Trophoblast cell (in vitro differentiated cells and primary cell): ENCODE measurements around the gene NRXN3.

Experiments
- DNase-seq, 2 donors: peaks; one replicate each; pipeline ENCODE4 v3.0.0-alpha.2; 2016
- H2AFZ ChIP-seq: 2 replicates; pipeline ENCODE4 v1.6.1; 2013; ENCODE audit warnings: low read length, moderate library complexity, mild to moderate bottlenecking; ENCODE audit not compliant: insufficient read depth, poor library complexity
- H2AK5ac ChIP-seq: 2 replicates; pipeline ENCODE4 v1.6.1; 2013; ENCODE audit warnings: mild to moderate bottlenecking, low read length
- H2BK120ac ChIP-seq: 2 replicates; pipeline ENCODE4 v1.6.1; 2013; ENCODE audit warnings: low read length, mild to moderate bottlenecking, moderate library complexity; ENCODE audit not compliant: insufficient read depth, poor library complexity
- H2BK12ac ChIP-seq: 2 replicates; pipeline ENCODE4 v1.6.1; 2013; ENCODE audit warnings: mild to moderate bottlenecking, low read length, moderate library complexity
- H2BK5ac ChIP-seq: 2 replicates; pipeline ENCODE4 v1.6.1; 2013; ENCODE audit warnings: low read length, low read depth, moderate library complexity, mild to moderate bottlenecking; ENCODE audit not compliant: poor library complexity
- H3K14ac ChIP-seq: 2 replicates; pipeline ENCODE4 v1.6.1; 2013; ENCODE audit warnings: mild to moderate bottlenecking, low read length
- H3K18ac ChIP-seq: 2 replicates; pipeline ENCODE4 v1.6.1; 2013; ENCODE audit warnings: mild to moderate bottlenecking, low read length
- H3K23ac ChIP-seq: 2 replicates; pipeline ENCODE4 v1.6.1; 2013; ENCODE audit warnings: low read length
- H3K27ac ChIP-seq: 2 replicates; pipeline ENCODE4 v1.5.1; 2013; ENCODE audit warnings: low read depth, mild to moderate bottlenecking, inconsistent platforms, low read length, moderate library complexity
- H3K27me3 ChIP-seq: 2 replicates; pipeline ENCODE4 v1.6.1; 2013; ENCODE audit warnings: inconsistent platforms, mild to moderate bottlenecking, low read length, moderate library complexity; ENCODE audit not compliant: insufficient read depth
- H3K36me3 ChIP-seq, 2 experiments: 1 replicate in 1 of 2; 2 replicates in 1 of 2; pipeline ENCODE4 v1.6.1; 2013; ENCODE audit warnings: low read length in 2 of 2, mild to moderate bottlenecking in 2 of 2, moderate library complexity in 1 of 2; ENCODE audit not compliant: insufficient read depth in 2 of 2, control insufficient read depth in 1 of 2
- H3K4ac ChIP-seq: 2 replicates; pipeline ENCODE4 v1.6.1; 2013; ENCODE audit warnings: low read depth, mild to moderate bottlenecking, low read length, moderate library complexity
- H3K4me1 ChIP-seq, 2 experiments: 1 replicate in 1 of 2; 2 replicates in 1 of 2; pipeline ENCODE4 v1.6.1; 2013; ENCODE audit warnings: low read length in 2 of 2, mild to moderate bottlenecking in 2 of 2, moderate library complexity in 1 of 2; ENCODE audit not compliant: insufficient read depth in 2 of 2, control insufficient read depth in 1 of 2
- H3K4me2 ChIP-seq: 2 replicates; pipeline ENCODE4 v1.6.1; 2013; ENCODE audit warnings: inconsistent platforms, mild to moderate bottlenecking, low read length, moderate library complexity
- H3K4me3 ChIP-seq: 2 replicates; pipeline ENCODE4 v1.5.1; 2013; ENCODE audit warnings: mild to moderate bottlenecking, low read depth, low read length, inconsistent platforms
- H3K79me1 ChIP-seq: one replicate; pipeline ENCODE4 v1.6.1; 2013; ENCODE audit warnings: low read length
- H3K79me2 ChIP-seq: 2 replicates; pipeline ENCODE4 v1.6.1; 2013; ENCODE audit warnings: low read length, mild to moderate bottlenecking; ENCODE audit not compliant: control insufficient read depth, insufficient read depth, poor library complexity
- H3K9ac ChIP-seq: 2 replicates; pipeline ENCODE4 v1.6.1; 2013; ENCODE audit warnings: mild to moderate bottlenecking, low read length
- H3K9me3 ChIP-seq: 2 replicates; pipeline ENCODE4 v1.6.1; 2013; ENCODE audit warnings: low read depth, mild to moderate bottlenecking, control low read depth, inconsistent platforms, low read length; ENCODE audit not compliant: insufficient read depth
- H4K12ac ChIP-seq: 2 replicates; pipeline ENCODE4 v1.6.1; 2013; ENCODE audit warnings: low read depth, mild to moderate bottlenecking, low read length, moderate library complexity
- H4K8ac ChIP-seq: 2 replicates; pipeline ENCODE4 v1.6.1; 2013; ENCODE audit warnings: low read depth, mild to moderate bottlenecking, low read length, moderate library complexity
- H4K91ac ChIP-seq: one replicate; pipeline ENCODE4 v1.6.1; 2013; ENCODE audit warnings: low read depth, mild to moderate bottlenecking, low read length, moderate library complexity
- WGBS: extraction: QIAGEN DNeasy Blood & Tissue Kit; methylation state at CpG from one replicate; pipeline ENCODE4 v1.1.7; 2013; ENCODE audit warnings: missing lambda C conversion rate; ENCODE audit not compliant: insufficient read length, insufficient coverage; ENCODE audit errors: extremely low coverage; 5-methylcytosine and 5-hydroxymethylcytosine counted together

Gene NRXN3

DNA sequence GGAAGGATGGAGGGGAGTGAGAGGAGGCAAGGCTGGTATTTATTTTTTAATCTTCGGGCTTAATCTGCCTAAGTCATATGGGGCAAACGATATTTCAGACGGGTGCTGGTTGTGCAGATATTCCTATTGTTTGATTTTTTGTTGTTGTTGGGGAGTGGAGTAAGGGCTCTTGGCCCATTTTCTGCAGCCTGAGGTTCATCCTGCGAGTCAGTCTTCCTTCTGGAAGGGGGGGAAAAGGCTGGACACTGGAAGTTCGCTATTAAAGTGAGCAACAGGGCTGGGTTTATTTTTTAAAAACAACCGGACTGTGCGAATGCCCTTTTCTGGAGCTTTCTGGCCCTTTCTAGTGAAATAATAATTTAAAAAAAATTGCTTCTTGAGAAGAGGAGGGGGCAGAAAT is 2.3 kb downstream of the NRXN3 start:
- no peak overlapping the region for H3K14ac ChIP-seq
- H2AFZ ChIP-seq, result no peak overlapping the region
- no peak overlapping the region for H3K27ac ChIP-seq
- WGBS, result no CpG with 5 or more reads among the region's 7 CpGs
- no peak for DNase-seq
- H3K9me3 ChIP-seq, result no peaks in the 10 kb centered on the region
- no peak overlapping the region for H4K91ac ChIP-seq
- no peak overlapping the region for H2BK5ac ChIP-seq
- H3K4me2 ChIP-seq, result no peak overlapping the region
- H3K4ac ChIP-seq, result no peak overlapping the region
- no peak overlapping the region for H2BK120ac ChIP-seq
- H3K79me1 ChIP-seq, result no peaks in the 10 kb centered on the region
- H3K79me2 ChIP-seq, result no peaks in the 10 kb centered on the region
- no peak overlapping the region for H3K4me3 ChIP-seq
- H3K18ac ChIP-seq, result no peak overlapping the region
- no peak overlapping the region for H3K23ac ChIP-seq
- no peaks in the 10 kb centered on the region for H3K4me1 ChIP-seq
- H2AK5ac ChIP-seq, result no peak overlapping the region
- H2BK12ac ChIP-seq, result no peak overlapping the region
- H4K12ac ChIP-seq, result no peak overlapping the region
- no peak overlapping the region for H4K8ac ChIP-seq
- H3K9ac ChIP-seq, result no peak overlapping the region
- H3K27me3 ChIP-seq, result no peaks in the 10 kb centered on the region
- no peaks in the 10 kb centered on the region for H3K36me3 ChIP-seq

DNA sequence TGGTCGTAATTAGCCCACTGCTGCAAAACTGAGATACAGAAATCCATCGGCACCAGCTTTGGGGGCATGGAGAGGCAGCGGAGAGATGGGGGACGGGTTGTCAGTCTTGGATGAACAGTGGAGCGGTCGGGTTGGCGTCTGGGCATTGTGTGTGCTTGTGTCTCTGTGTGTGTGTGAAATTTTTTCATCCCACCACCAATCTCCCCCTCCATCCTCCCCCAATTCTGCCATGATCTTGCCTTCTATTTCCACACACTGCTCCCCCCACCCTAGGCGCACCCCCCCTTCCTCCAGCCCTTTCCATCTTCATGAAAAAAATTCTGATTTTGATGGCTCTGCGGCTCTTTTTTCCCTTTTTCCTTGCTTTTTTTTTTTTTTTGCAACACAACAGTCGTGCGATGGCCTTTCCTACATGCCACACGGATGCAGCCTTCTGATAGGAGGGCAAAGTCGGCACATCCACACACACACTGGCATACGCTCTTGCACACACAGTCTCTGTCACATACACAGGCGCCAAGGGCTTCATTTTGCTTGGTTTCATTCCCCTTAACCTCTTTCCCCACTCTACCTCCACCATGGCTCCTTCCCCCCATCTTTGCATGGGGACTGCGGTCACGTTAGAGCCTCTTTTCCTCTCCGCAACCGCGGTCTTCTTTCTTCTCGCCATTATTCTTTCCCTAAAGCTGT is 3.3 kb downstream of the NRXN3 start:
- Histone ChIP-seq H3K4me2 (no peak overlapping the region), H2BK12ac (no peak overlapping the region), H3K4me1 (peaks cover 0 to 3% of the 10 kb centered on the region in 2 experiments), H2AFZ (no peak overlapping the region), H3K27me3 (no peaks in the 10 kb centered on the region), H2BK5ac (no peak overlapping the region), H3K9me3 (no peaks in the 10 kb centered on the region), H3K79me1 (no peaks in the 10 kb centered on the region), H3K36me3 (no peaks in the 10 kb centered on the region), H2BK120ac (no peak overlapping the region), H3K4me3 (no peak overlapping the region), H2AK5ac (no peak overlapping the region), H3K23ac (no peak overlapping the region), H4K8ac (no peak overlapping the region), H3K79me2 (no peaks in the 10 kb centered on the region), H4K91ac (no peak overlapping the region), H3K27ac (no peak overlapping the region), H3K14ac (no peak overlapping the region), H3K4ac (no peak overlapping the region), H3K18ac (no peak overlapping the region), H3K9ac (no peak overlapping the region), H4K12ac (no peak overlapping the region)
- no CpG with 5 or more reads among the region's 21 CpGs for WGBS
- DNase-seq, result no peak

DNA sequence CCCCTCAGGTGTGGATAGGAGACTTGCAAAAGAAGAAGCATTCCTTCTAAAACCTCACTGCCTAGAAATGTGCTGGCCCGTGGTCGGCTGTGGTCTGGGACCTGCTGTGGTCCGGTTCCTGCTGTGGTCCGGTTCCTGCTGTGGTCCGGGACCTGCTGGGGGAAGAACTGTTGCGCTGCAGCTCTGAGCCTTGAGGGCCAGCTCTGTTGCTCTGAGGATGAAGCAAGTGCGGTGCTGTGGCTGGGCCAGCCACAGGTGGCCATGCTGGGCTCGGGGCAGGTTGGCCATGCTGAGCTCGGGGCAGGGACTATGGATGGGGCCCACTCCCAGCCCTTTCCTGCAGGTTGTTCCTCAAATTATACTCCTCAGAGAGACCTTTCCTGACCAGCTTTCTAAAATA is 5.2 kb downstream of the NRXN3 start:
- Histone ChIP-seq H3K23ac (no peak overlapping the region), H3K27me3 (no peaks in the 10 kb centered on the region), H3K4ac (no peak overlapping the region), H3K36me3 (no peaks in the 10 kb centered on the region), H3K27ac (no peak overlapping the region), H3K4me2 (no peak overlapping the region), H2BK12ac (no peak overlapping the region), H3K79me2 (no peaks in the 10 kb centered on the region), H4K12ac (no peak overlapping the region), H4K91ac (no peak overlapping the region), H2BK120ac (no peak overlapping the region), H3K4me3 (no peak overlapping the region), H2AFZ (no peak overlapping the region), H2AK5ac (no peak overlapping the region), H3K18ac (no peak overlapping the region), H2BK5ac (no peak overlapping the region), H3K9ac (no peak overlapping the region), H3K14ac (no peak overlapping the region), H4K8ac (no peak overlapping the region), H3K9me3 (peaks cover 2% of the 10 kb centered on the region), H3K79me1 (no peaks in the 10 kb centered on the region), H3K4me1 (peaks cover 0 to 3% of the 10 kb centered on the region in 2 experiments)
- no peak for DNase-seq
- no CpG with 5 or more reads among the region's 9 CpGs for WGBS

DNA sequence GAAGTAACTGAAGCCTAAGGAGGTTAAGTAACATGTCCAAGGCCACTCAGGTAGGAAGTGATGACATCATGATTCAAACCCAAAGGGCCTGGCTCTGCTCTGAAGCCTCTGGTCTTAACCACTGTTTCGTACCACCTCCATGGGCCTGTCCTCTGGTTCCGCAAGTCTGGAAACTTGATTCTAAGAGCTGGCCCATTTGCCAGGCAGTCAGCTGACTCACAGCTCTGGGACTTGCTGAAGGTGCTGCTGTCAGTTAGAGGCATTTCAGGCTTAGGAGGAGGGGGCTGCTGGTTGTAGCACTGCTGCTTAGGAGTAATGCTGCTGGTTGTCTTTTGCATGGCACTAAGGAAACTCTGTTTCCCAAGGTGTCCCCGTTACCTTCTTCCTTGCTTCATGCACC is 7.9 kb downstream of the NRXN3 start:
- H3K79me2 ChIP-seq, result no peaks in the 10 kb centered on the region
- peaks cover 0 to 3% of the 10 kb centered on the region in 2 experiments for H3K4me1 ChIP-seq
- peak overlapping the region; percentile 28 for H3K23ac ChIP-seq
- no peak overlapping the region for H3K4me3 ChIP-seq
- no CpG with 5 or more reads among the region's 3 CpGs for WGBS
- no peak overlapping the region for H2BK5ac ChIP-seq
- H3K18ac ChIP-seq, result no peak overlapping the region
- no peak overlapping the region for H3K4ac ChIP-seq
- no peak for DNase-seq
- no peak overlapping the region for H2BK12ac ChIP-seq
- no peak overlapping the region for H3K9ac ChIP-seq
- H3K4me2 ChIP-seq, result no peak overlapping the region
- no peak overlapping the region for H4K91ac ChIP-seq
- no peak overlapping the region for H4K12ac ChIP-seq
- H4K8ac ChIP-seq, result no peak overlapping the region
- no peaks in the 10 kb centered on the region for H3K36me3 ChIP-seq
- H2BK120ac ChIP-seq, result no peak overlapping the region
- no peak overlapping the region for H2AK5ac ChIP-seq
- H3K79me1 ChIP-seq, result no peaks in the 10 kb centered on the region
- no peak overlapping the region for H3K14ac ChIP-seq
- H2AFZ ChIP-seq, result no peak overlapping the region
- H3K9me3 ChIP-seq, result peaks cover 2% of the 10 kb centered on the region
- no peaks in the 10 kb centered on the region for H3K27me3 ChIP-seq
- no peak overlapping the region for H3K27ac ChIP-seq
